ENCODE measurements around the gene C1QTNF12.
"Not testable (repeated sequence)": the region's sequence is repeated elsewhere in the genome, so short reads cannot be mapped to it uniquely, and the experiment has no call there.

Gene C1QTNF12

DNA sequence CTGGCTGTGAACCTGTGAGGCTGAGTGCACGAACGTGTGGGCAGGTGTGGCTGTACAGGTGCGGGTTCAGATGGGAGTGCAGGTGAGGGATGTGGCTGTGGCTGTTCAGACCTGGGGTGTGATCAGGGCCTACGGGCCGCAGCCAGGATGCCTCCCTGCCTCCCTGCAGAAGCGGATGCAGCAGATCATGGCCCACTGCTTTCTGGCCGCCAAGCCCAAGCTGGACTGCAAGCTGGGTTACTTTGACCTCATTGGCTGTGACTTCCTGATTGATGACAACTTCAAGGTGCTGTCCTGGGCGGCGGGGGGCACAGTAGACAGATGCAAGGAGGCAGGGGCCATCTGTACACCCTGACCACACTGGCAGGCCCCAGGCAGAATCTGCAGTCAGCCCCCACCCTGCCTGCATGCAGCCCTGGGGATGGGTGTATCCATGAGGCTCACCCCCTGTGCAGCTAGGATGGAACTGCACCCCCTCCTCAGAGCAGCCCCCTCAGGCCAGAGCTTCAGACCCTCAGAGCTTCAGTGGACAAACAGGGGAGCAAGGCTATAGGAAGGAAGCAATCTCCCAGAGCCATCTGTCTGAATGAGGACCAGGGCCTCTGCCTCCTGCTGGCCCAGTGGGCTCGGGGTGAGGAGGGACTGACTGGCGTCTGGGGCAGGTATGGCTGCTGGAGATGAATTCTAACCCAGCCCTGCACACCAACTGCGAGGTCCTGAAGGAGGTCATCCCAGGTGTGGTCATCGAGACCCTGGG is 49.9 kb downstream of the C1QTNF12 start:
- no peak for DNase-seq

DNA sequence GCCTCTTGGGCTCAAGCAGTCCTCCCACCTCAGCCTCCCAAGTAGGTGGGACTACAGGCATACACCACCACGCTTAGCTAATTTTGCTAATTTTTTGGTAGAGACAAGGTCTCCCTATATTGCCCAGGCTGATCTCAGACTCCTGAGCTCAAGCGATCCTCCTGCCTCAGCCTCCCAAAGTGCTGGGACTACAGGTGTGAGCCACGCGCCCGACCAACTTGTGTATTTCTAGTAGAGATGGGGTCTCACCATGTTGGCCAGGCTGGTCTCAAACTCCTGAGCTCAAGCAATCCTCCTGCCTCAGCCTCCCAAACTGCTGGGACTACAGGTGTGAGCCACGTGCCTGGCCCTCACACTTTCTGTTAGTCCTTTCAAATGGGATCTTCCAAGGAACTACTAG is 50.8 kb downstream of the C1QTNF12 start:
- not testable (repeated sequence) for DNase-seq

- DNase-seq, result no peak
Measured at GRCh38 chr1:1194723-1195122, 51.8 kb downstream of the C1QTNF12 start.

Measured in eye (tissue), 1 donor.